DMS 273 (cell line): ENCODE data around the gene ANKRD36.
"Not testable (repeated sequence)": the region's sequence is repeated elsewhere in the genome, so short reads cannot be mapped to it uniquely, and the experiment has no call there.

Source experiments
- DNase-seq: peaks from one replicate; lab custom pipeline; 2025; ENCODE audit not compliant: unreplicated experiment; lab: John Stamatoyannopoulos, UW

The ANKRD36 gene

DNA sequence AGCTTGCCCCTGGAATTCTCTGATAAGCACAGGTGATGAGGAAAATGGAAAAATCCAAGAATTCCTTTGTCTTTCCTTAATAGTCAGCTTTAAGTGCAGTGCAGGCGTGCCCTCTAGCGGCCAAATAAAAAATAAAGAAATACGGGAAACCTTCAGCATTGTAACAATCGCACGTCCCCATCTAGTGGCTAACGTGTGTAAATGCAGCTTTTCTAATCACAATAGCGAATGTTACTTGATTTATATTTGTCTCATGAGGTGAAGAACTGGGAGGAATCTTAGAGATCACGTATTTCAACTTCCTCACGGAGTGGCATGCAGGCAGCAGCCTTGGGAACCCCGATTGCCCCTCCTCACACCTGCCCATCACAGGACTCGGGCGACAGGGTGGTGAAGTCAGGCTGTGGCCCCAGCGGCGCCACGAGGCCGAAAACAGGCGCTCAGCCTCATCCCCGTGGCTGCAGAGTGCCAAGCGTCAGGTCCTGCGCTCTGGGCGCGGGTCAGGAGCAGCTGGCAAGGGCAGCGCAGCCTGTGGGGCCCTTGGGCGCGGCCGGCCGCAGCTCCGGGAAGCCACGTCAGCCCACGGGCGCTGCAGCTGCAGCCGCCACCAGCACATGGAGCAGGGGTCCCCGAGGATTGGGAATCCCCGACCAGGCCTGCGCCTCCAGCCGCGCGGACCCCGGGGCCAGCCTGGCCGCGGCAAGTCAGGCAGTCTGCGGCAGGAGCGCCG, 468 bp upstream of the ANKRD36 start:
- not testable (repeated sequence) for DNase-seq

DNA sequence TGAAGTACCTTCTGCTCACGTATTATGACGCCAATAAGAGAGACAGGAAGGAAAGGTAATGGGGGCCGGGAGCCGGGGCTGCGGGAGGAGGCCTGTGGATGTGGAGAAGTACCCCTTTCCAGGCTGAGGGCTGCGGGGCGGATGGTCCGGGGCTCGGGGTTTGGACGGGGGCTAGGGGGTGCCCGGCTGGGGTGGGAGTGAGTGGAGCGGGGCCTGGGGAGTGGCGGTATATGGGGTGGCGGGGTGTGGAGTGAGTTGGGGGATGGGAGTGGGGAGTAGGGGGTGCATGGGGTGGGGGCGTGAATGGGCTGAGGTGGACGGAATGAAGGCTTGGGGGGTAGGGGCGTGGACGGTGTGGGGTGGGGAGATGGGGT, 916 bp downstream of the ANKRD36 start:
- not testable (repeated sequence) for DNase-seq

DNA sequence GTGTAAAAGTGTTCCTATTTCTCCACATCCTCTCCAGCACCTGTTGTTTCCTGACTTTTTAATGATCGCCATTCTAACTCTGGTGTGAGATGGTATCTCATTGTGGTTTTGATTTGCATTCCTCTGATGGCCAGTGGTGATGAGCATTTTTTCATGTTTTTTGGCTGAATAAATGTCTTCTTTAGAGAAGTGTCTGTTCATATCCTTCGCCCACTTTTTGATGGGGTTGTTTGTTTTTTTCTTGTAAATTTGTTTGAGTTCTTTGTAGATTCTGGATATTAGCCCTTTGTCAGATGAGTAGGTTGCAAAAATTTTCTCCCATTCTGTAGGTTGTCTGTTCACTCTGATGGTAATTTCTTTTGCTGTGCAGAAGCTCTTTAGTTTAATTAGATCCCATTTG, 16.1 kb downstream of the ANKRD36 start:
- DNase-seq: not testable (repeated sequence)

DNA sequence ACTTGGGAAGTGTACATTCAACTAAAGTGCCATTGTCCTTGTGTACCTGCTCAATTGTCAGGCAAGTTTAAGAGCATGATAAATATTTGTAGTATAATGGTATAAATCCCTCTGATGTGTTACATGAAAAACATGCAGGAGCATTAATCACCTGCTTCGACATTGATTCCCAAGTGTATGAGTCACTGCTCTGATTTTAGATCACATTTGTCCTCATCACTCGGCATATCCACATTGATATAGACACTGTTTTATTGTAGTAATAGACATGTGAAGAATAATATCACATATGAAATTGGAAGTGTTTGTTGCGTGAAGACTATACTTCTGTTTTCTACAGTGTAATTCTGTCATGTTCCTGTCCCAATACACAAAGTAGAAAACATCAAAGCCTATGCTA, 31.1 kb downstream of the ANKRD36 start:
- DNase-seq: not testable (repeated sequence)

- not testable (repeated sequence) for DNase-seq
Measured at GRCh38 chr2:97166548-97166947, 53.6 kb downstream of the ANKRD36 start.

GRCh38 chr2:97167938-97168337, 55.0 kb downstream of the ANKRD36 start:
- DNase-seq: not testable (repeated sequence)

GRCh38 chr2:97168583-97168982, 55.6 kb downstream of the ANKRD36 start:
- not testable (repeated sequence) for DNase-seq

DNA sequence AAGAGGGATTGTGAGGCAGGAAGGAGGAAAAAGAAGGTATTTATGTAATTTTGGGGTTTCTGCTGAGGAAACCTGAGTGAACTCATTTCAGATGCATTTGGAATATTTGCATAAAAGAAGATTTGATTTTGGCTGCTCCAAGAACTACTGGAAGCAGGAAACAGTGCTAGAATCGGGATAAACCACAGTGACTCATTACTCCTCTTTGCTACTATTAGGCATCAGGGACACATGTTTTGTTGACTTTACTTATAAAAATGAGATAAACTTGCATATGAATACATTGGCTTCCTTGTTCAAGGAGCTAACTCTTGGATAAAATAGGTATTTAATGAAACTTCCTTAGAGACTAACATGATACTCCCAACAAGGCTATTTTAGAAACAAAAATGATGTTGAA, 67.4 kb downstream of the ANKRD36 start:
- not testable (repeated sequence) for DNase-seq

GRCh38 chr2:97195349-97195748, 82.4 kb downstream of the ANKRD36 start:
- not testable (repeated sequence) for DNase-seq

- DNase-seq: not testable (repeated sequence)
Measured at GRCh38 chr2:97197251-97197650, 84.3 kb downstream of the ANKRD36 start.

DNA sequence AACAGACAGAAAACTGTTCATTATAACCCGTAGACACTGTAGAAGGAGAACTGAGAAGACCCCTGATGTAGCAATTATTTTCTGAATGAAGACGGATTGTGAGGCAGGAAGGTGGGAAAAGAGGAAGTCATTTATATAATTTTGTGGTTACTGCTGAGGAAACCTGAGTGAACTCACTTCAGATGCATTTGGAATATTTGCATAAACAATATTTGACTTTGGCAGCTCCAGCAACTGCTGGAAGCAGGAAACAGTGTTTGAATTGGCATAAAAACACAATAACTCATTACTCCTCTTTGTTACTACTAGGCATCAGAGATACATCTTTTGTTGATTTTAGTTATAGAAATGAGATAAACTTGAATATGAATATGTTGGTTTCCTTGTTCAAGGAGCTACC, 87.9 kb downstream of the ANKRD36 start:
- DNase-seq: not testable (repeated sequence)

DNA sequence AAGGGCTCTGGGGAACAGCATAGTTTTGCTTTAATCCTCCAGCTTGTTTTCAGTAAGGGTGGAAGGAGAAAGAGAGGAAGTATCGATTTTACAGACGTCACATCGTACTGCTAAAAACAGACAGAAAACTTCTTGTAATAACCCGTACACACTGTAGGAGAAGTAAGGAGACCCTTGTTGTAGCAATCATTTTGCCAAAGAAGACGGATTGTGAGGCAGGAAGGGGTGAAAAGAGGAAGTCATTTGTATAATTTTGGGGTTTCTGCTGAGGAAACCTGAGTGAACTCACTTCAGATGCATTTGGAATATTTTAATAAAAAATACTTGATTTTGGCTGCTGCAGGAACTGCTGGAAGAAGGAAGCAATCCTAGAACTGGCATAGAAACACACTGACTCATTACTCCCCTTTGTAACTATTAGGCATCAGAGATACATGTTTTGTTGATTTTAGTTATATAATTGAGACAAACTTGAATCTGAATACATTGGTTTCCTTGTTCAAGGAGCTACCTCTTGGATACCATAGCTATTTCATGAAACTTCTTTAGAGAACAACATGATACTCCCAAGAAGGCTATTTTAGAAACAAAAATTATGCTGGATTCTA, 89.8 kb downstream of the ANKRD36 start:
- DNase-seq: not testable (repeated sequence)

GRCh38 chr2:97210325-97210724, 97.4 kb downstream of the ANKRD36 start:
- DNase-seq: no peak

DNA sequence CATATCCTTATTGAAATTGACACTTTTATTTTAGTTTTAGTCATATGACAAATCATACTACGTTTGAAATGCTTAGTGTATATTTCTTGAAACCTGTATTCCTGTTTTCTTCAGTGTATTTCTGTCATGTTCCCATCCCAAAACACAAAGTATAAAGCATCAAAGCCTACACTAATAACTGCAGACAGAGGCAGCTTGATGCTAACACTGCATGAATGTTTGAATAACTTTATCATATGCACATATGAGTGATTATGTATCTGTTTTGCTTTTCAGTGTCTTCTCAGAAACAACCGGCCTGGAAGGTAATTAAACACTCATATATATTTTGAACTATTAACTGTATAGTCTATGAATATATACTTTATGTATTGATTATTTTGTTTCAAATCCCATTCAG, 102.1 kb downstream of the ANKRD36 start:
- not testable (repeated sequence) for DNase-seq

- not testable (repeated sequence) for DNase-seq
Measured at GRCh38 chr2:97230848-97231585, 118.1 kb downstream of the ANKRD36 start.

DNA sequence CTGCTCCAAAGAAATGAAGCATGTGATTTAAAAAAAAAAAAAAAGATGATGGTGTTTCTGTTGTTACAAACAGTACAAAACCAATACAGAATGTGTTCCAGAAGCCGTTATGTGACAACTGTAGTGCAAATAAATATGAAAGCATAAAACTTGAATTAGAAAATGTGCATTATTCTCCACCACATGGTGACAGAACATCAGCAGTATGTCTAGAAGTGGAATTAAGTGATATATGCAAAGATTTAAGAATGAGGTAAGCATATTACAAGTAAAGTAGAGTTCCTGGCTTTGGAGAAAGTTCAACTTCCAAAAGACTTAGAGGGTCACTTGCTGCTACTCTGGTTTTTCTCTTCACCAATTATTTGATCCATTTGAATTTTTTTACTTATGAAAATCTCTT, 120.0 kb downstream of the ANKRD36 start:
- not testable (repeated sequence) for DNase-seq

- not testable (repeated sequence) for DNase-seq
Measured at GRCh38 chr2:97233660-97234295, 120.8 kb downstream of the ANKRD36 start.

- DNase-seq: not testable (repeated sequence)
Measured at GRCh38 chr2:97261192-97261591, 148.2 kb downstream of the ANKRD36 start.

GRCh38 chr2:97266449-97266848, 153.5 kb downstream of the ANKRD36 start:
- DNase-seq: not testable (repeated sequence)

DNA sequence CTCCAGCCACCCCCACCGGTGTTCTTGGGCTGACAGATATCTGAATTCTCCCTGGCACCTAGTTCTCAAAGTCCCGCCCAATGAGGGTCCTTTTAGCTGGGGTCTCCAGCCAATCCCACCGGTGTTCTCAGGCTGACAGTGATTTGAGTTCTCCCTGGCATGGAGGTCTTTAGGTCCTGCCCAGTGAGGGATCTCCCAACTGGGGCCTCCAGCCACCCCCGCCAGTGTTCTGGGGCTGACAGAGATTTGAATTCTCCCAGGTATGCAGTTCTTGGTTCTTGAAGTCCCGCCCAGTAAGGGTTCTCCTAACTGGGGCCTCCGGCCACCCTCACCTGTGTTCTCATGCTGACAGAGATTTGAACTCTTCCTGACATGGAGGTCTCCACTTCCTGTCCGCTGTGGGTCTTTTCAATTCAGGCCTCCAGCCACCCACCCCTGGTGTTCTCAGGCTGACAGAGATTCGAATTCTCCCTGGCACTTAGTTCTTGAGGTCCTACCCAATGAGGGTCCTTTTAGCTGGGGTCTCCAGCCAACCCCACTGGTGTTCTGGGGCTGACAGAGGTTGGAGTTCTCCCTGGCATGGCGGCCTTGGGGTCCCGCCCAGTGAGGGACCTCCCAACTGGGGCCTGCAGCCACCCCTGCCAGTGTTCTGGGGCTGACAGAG, 154.6 kb downstream of the ANKRD36 start:
- no peak for DNase-seq

GRCh38 chr2:97268075-97268591, 155.2 kb downstream of the ANKRD36 start:
- DNase-seq: not testable (repeated sequence)
